ENCODE data around the gene ITGB6.

Gene ITGB6

DNA sequence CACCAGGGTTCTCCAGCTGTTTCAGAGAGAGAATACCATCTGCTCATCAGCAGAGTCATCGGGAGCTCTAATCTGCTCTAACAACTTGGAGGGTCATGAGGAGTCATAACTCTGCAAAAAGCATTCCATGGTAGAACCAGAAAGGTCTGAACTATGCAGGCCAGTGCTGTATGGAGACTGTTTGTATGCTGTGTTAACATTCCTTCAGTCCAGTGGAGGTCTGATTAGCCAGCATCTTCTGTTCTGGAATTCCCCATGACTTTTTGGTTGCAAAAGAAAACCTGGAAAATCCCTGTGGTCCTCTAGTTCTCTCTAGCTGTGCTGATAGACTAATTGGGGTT is 9.4 kb upstream of the ITGB6 start:
- DNase-seq (ENCODE audit: low spot score) = no peak
- H3K4me3 ChIP-seq = no peak overlapping the region
- TF ChIP-seq, protein P1, sequence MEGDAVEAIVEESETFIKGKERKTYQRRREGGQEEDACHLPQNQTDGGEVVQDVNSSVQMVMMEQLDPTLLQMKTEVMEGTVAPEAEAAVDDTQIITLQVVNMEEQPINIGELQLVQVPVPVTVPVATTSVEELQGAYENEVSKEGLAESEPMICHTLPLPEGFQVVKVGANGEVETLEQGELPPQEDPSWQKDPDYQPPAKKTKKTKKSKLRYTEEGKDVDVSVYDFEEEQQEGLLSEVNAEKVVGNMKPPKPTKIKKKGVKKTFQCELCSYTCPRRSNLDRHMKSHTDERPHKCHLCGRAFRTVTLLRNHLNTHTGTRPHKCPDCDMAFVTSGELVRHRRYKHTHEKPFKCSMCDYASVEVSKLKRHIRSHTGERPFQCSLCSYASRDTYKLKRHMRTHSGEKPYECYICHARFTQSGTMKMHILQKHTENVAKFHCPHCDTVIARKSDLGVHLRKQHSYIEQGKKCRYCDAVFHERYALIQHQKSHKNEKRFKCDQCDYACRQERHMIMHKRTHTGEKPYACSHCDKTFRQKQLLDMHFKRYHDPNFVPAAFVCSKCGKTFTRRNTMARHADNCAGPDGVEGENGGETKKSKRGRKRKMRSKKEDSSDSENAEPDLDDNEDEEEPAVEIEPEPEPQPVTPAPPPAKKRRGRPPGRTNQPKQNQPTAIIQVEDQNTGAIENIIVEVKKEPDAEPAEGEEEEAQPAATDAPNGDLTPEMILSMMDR (IDR thresholded peaks at IDR 0.05) = no peak
- peak overlapping the region in 1 of 2 donors; percentile 83 for H3K27ac ChIP-seq

DNA sequence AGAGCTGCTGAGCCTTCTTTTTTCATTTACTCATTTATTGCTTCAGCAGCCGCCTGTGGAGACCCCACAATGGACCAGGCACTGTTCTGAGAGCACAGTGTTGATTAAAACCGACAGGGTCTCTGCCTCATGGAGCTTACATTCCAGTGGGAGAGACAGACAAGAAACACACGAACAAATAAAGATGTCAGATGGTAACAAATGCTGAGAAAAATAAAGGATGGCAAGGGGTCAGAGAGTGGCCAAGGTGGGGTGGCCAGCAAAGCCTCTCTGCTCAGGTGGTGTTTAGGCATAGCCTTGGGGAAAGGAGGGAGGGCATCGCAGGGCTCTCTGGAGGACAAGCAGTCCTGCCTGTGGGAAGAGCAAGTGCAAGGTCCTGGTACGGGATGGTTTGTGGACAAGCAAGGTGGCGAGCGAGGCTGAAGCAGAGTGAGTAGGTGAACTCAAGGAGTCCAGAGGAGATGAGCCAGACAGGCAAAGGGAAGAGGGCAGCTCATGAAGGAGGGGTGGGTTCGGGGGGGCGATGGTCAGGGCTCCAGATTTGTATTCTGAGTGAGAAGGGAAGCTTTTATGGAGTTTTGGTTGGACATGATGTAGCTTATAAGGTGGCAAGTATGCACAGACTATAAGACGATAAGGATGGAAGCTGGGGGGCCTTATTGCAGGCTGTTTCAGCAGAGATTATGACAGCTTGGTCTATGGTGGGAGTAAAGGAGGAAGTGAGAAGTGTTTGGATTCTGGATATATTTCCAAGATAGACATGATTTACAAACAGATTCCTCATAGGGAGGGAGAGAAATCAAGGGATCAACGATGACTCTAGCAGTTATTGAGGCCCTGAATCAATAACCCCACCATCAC is 8.8 kb upstream of the ITGB6 start:
- no peak for DNase-seq (ENCODE audit: low spot score)
- Histone ChIP-seq H3K27ac (peak overlapping the region; percentile 42 to 83), H3K4me3 (no peak overlapping the region)
- TF ChIP-seq, protein P1 (IDR thresholded peaks at IDR 0.05) = no peak

DNA sequence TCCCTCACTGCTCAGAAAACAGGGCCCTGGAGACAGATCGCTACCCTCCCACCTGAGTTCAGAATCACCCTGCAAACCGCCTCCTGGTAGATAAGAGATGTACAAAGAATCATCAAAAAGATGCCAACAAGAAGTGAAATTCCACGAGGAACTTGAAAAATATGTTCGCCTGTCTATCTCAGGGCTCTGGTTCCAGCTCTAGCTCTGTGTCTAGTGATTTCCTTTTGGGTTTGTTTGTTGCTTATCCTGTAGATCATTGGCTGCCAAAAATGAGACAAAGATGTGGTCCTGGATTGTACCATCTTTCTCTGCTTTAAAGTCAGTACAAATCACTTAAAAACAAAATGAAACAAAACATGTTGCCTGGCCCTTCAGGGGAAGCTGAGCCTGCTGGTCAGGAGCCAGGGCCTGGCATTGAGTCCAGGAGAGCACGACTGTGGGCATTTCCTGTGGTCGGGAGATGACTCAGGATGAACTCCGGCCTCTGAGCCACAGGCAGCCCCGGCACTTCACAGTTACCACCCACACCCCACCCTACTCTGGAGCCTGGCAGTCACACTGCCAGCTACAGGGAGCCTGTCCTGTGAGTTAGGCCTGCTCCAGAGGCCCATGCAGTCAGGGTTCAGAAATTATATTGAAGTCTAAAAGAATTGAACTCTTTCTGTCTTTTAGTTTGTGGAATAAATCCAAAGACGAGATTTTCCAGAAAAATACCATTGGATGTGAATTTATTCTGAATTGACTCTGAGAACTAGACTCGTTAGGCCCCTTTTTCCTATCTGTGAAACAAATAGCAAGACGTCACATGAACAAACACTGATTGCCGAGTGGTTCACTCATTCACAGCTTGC is 8.0 kb upstream of the ITGB6 start:
- H3K4me3 ChIP-seq = peak overlapping the region; percentile 36
- TF ChIP-seq, protein P1 (IDR thresholded peaks at IDR 0.05) = no peak
- H3K27ac ChIP-seq = peak overlapping the region; percentile 42 to 83
- DNase-seq (ENCODE audit: low spot score) = peak; percentile 92

DNA sequence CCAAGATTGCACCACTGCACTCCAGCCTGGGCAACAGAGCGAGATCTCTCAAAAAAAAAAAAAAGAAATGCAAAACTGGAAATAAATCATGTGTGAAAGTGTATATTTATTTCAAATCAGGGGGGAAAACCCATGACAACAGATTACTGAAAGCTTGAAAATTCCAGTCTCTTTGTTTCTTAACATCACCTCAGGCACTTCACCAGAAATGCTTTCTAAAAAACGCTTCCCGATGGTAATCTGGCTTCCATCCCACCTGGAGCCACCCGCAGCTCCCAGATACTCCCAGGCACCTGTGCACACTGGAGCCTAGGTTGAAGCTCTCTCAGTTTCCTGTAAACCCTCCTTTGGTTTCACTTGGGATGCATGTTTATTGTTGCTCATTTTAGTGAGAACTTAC is 7.2 kb upstream of the ITGB6 start:
- DNase-seq (ENCODE audit: low spot score) = no peak
- TF ChIP-seq, protein P1 (IDR thresholded peaks at IDR 0.05) = no peak
- Histone ChIP-seq H3K4me3 (no peak overlapping the region), H3K27ac (peak overlapping the region; percentile 42 to 83)

DNA sequence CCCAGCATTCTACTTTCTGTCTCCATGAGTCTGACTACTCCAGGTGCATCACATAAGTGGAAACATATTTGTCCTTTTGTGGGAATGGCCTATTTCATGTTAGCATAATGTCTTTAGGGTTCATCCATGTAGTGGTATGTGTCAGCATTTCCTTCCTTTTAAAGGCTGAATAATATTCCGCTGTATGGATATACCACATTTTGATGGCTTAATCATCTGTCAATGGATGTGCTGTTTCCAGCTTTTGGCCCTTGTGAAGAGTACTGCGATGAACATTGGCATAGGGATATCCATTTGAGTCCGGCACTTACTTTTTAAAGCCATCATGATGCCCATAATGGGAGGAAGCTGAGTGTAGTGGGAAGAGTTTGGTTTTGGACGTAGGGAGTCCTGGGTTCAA is 6.4 kb upstream of the ITGB6 start:
- no peak for DNase-seq (ENCODE audit: low spot score)
- no peak overlapping the region for H3K27ac ChIP-seq
- TF ChIP-seq, protein P1 (IDR thresholded peaks at IDR 0.05) = no peak

DNA sequence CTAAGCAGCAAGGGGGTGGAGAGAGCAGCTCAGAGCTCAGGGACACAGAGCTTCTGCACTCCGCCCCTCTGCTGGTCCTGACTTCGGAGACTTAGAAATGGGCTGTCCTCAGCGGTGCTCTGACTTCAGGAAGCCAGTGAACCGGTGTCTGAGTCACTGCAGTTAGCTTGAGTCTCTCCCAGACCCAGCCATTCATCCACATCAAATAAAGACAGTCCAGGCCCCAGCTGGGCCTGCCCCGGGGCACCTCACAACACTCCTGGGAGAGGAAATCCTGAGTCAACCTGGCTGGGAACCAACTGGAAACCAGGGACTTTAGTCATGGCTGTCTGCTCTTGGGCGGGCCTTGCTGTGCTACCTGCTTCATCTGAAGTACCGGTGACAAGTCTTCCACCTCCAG is 5.4 kb upstream of the ITGB6 start:
- DNase-seq (ENCODE audit: low spot score) = peak; percentile 80
- peak overlapping the region in 1 of 2 donors; percentile 74 for H3K27ac ChIP-seq
- H3K4me3 ChIP-seq = no peak overlapping the region
- TF ChIP-seq, protein P1 (IDR thresholded peaks at IDR 0.05) = no peak

More for the DNA sequence above, 6.4 kb upstream of the ITGB6 start:
- no peak overlapping the region for H3K4me3 ChIP-seq
